ENCODE results near the gene DCTN2. TPM values are rescaled to one million over a fixed set of nuclear protein-coding genes. Genes with fewer than 3 reads are reported as not detected.

The DCTN2 gene
- total and polyA plus RNA-seq, 2 experiments from 2014 or later: 156 to 230 TPM

- Histone ChIP-seq H3K36me3 (peaks cover 68% of the 10 kb centered on the region), H3K4me3 (no peak overlapping the region), H3K4me1 (ENCODE audit: low read depth) (no peaks in the 10 kb centered on the region), H3K27ac (peak overlapping the region; percentile 13), H3K27me3 (no peaks in the 10 kb centered on the region), H3K9me3 (ENCODE audit: low read depth) (no peaks in the 10 kb centered on the region)
- no peak for TF ChIP-seq CTCF (IDR thresholded peaks at IDR 0.05; ENCODE audit: low read depth, low read length)
- DNase-seq (ENCODE audit: low read depth in 1 of 2, low spot score in 1 of 2): no peak
These were observed 15.2 kb downstream of the DCTN2 start for GRCh38 chr12:57531836-57532235.

DNA sequence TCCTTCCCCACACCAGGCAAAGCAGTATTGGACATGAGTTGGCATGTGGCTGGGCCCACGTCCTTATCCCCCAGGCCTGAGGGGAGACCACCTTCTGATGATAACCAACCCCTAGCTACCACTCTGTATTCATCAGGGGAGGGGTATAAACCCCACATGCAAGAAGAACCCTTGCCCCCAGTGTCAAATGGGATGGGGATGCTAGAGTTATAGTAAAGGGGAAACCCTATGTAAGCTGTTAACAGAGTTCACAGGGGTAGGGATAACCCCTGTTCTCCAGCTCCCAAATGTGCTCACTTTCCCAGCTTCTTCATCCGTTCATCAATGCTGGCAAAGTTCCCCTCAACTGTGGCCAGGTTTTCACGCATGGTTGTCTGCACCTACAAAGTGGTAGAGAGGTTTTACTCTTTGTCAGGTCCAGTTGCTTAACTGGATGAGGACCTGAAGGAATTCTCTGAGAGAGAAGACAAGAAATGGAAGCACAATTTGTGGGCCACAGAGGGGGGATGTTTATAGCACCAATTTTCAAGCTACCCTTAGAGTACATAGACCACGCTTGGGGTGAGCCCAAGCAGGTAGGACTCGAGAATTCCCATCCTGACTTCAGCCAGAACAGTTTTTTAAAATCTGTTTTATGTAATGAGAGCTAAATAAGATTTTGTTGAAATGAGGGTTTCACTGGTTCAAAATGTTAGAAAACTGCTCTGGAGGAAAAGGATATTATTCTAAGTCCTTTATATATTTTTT, 16.4 kb downstream of the DCTN2 start:
- H3K4me3 ChIP-seq: no peak overlapping the region
- H3K27ac ChIP-seq: peak overlapping the region; percentile 55
- no peak for DNase-seq (ENCODE audit: low read depth in 1 of 2, low spot score in 1 of 2)
- no peaks in the 10 kb centered on the region for H3K27me3 ChIP-seq
- peaks cover 68% of the 10 kb centered on the region for H3K36me3 ChIP-seq
- H3K4me1 ChIP-seq (ENCODE audit: low read depth): no peaks in the 10 kb centered on the region
- no peak for TF ChIP-seq CTCF (IDR thresholded peaks at IDR 0.05; ENCODE audit: low read depth, low read length)
- no peaks in the 10 kb centered on the region for H3K9me3 ChIP-seq (ENCODE audit: low read depth)

DNA sequence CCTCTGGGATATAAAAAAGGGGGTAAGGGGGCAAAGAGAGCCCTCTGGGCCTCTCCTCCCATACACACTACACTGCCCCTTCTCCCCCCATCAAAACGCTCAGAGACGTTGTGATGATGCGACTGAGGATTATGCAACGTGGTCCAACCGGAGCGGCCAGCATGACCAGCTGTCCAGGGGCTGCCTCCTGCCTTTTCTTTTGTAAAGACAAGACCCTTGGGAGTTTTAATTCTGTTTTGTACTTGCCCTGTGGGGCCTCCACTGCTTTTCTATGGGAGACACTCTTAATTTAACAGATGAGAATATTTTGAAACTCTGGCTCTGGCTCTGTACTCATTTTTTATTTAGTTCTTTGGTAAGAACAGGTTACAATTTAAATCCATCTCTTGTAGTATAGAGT, 17.2 kb downstream of the DCTN2 start:
- Histone ChIP-seq H3K9me3 (ENCODE audit: low read depth) (no peaks in the 10 kb centered on the region), H3K36me3 (peaks cover 63% of the 10 kb centered on the region), H3K4me3 (no peak overlapping the region), H3K27ac (peak overlapping the region; percentile 55), H3K4me1 (ENCODE audit: low read depth) (peaks cover 1% of the 10 kb centered on the region), H3K27me3 (no peaks in the 10 kb centered on the region)
- no peak for TF ChIP-seq CTCF (IDR thresholded peaks at IDR 0.05; ENCODE audit: low read depth, low read length)
- DNase-seq (ENCODE audit: low read depth in 1 of 2, low spot score in 1 of 2): peak in 1 of 2 donors; percentile 11

DNA sequence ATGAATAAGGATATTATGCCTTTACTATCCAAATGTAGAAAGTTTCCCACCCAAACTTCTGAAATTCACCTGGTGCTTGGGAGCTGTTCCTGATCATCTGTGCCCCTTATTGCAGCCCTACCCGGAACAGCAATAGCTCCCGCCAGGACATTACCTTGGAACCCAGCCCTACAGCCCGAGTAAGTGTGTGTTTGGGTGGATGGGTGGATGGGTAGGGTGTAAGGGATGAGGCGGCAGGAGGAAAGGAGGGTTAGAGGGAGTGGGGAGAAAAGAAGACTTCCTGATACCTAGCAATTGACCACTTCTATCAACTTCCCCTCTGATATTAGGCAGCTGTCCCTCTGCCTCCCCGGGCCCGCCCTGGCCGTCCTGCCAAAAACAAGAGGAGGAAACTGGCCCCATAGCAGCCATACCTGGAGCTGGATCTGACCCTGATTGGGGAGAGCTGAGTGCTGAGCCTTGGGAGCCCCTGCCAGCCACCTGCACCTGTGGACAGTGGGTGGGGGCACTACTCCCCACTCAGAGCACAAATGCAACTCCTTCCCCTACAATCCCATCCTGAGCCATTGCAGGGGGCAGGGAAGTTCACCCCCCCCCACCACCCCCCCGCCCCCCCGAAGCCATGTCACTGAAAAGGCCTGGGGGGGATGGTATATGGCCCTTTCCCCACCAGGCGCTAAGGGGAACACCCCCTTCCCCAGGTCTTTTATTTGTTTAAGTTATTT, 18.0 kb downstream of the DCTN2 start:
- no peak for DNase-seq (ENCODE audit: low read depth in 1 of 2, low spot score in 1 of 2)
- Histone ChIP-seq H3K9me3 (ENCODE audit: low read depth) (no peaks in the 10 kb centered on the region), H3K27ac (peak overlapping the region; percentile 48)

GRCh38 chr12:57528176-57528575, 18.8 kb downstream of the DCTN2 start:
- Histone ChIP-seq H3K9me3 (ENCODE audit: low read depth) (no peaks in the 10 kb centered on the region), H3K4me1 (ENCODE audit: low read depth) (peaks cover 14% of the 10 kb centered on the region), H3K27ac (no peak overlapping the region), H3K27me3 (no peaks in the 10 kb centered on the region), H3K36me3 (peaks cover 50% of the 10 kb centered on the region), H3K4me3 (no peak overlapping the region)
- DNase-seq (ENCODE audit: low read depth in 1 of 2, low spot score in 1 of 2): no peak
- no peak for TF ChIP-seq CTCF (IDR thresholded peaks at IDR 0.05; ENCODE audit: low read depth, low read length)

More for the DNA sequence above, 18.0 kb downstream of the DCTN2 start:
- Histone ChIP-seq H3K36me3 (peaks cover 55% of the 10 kb centered on the region), H3K4me3 (no peak overlapping the region), H3K27me3 (no peaks in the 10 kb centered on the region), H3K4me1 (ENCODE audit: low read depth) (peaks cover 10% of the 10 kb centered on the region)
- TF ChIP-seq CTCF (IDR thresholded peaks at IDR 0.05; ENCODE audit: low read depth, low read length): no peak

Data from cardiac muscle cell (in vitro differentiated cells and primary cell).